G401 (cell line): ENCODE results near the gene SLC23A1. TPM values are rescaled to one million over a fixed set of nuclear protein-coding genes. Genes with fewer than 3 reads are reported as not detected.

Experiments
- DNase-seq: peaks from one replicate; pipeline ENCODE4 v3.0.0-alpha.2; 2015; ENCODE audit warnings: low spot score
- in situ Hi-C: cut with HindIII; loops from 2 replicates; pipeline ENCODE4 v1.10.0; 2016; ENCODE audit warnings: low sequenced_read_pairs, mixed read lengths
- total RNA-seq: library from RNA; depleted of rRNA; stranded (reverse); fragments of >200 nt; shearing (Covaris generic); gene quantifications from 2 replicates; pipeline ENCODE4 v1.2.3, GENCODE V29; 2014; rRNA removed

The SLC23A1 gene
- total RNA-seq, 1 experiment from 2014 or later, result not detected

GRCh38 chr5:139341689-139342422 lies 41.2 kb downstream of the SLC23A1 start, which contains the start of gene PAIP2:
Gene PAIP2, plus strand, starts transcription at chr5:139341854. Its CDS starts 21,931 bp downstream, at chr5:139363785.
- in situ Hi-C loops, result no loop called here
- DNase-seq, result peak; percentile 98

GRCh38 chr5:139341187-139341688 lies 41.9 kb downstream of the SLC23A1 start:
- in situ Hi-C loops, result no loop called here

GRCh38 chr5:139340051-139340450 lies 43.0 kb downstream of the SLC23A1 start:
- no peak for DNase-seq
- in situ Hi-C loops, result no loop called here

More at GRCh38 chr5:139341187-139341688, 41.9 kb downstream of the SLC23A1 start:
- no peak for DNase-seq

- no peak for DNase-seq
- in situ Hi-C loops, result no loop called here
Measured at GRCh38 chr5:139335811-139336210, 47.3 kb downstream of the SLC23A1 start.

Other genes with a start within 250 kb of the SLC23A1 start
- gene SIL1, start 184.9 kb downstream of the SLC23A1 start, total RNA-seq, result 31.3 and 66.4 TPM in 2 replicates
- gene MATR3, start 89.6 kb downstream of the SLC23A1 start, total RNA-seq, result 251 and 346 TPM in 2 replicates
- 70.2 and 79.6 TPM in 2 replicates for gene PAIP2, start 41.4 kb downstream of the SLC23A1 start, total RNA-seq
- gene MZB1, start 6.6 kb upstream of the SLC23A1 start, total RNA-seq, result not detected in 2 replicates
- 0.55 and 0.78 TPM in 2 replicates for gene PROB1, start 11.8 kb upstream of the SLC23A1 start, total RNA-seq
- 10.6 and 24.7 TPM in 2 replicates for gene SPATA24, start 20.8 kb upstream of the SLC23A1 start, total RNA-seq
- 4.1 and 18.8 TPM in 2 replicates for gene DNAJC18, start 56.2 kb upstream of the SLC23A1 start, total RNA-seq
- 2.0 and 6.3 TPM in 2 replicates for gene ECSCR, start 79.4 kb upstream of the SLC23A1 start, total RNA-seq
- gene SMIM33, start 87.7 kb upstream of the SLC23A1 start, total RNA-seq, result not detected in 2 replicates
- gene STING1, start 99.5 kb upstream of the SLC23A1 start, total RNA-seq, result 23.1 and 49.2 TPM in 2 replicates
- 134 and 140 TPM in 2 replicates for gene UBE2D2, start 178.0 kb upstream of the SLC23A1 start, total RNA-seq